Testis (tissue), 3 donors: ENCODE measurements around the gene MAP4K2. TPM values are rescaled to one million over a fixed set of nuclear protein-coding genes. Genes with fewer than 3 reads are reported as not detected.

Source experiments
- DNase-seq: peaks from one replicate; pipeline ENCODE4 v3.0.0-alpha.2; 2019
- H3K27ac ChIP-seq, 2 donors: fragments of 200-600 bp; sonication (generic); one replicate each; pipeline ENCODE4 v1.5.1; 2019
- H3K27me3 ChIP-seq: fragments of 200-600 bp; sonication (generic); one replicate; pipeline ENCODE4 v1.5.1; 2019
- H3K36me3 ChIP-seq: fragments of 200-600 bp; sonication (generic); one replicate; pipeline ENCODE4 v1.5.1; 2017; ENCODE audit warnings: low read depth; ENCODE audit errors: missing control alignments
- H3K4me1 ChIP-seq: fragments of 200-600 bp; sonication (generic); one replicate; pipeline ENCODE4 v1.5.1; 2019
- H3K4me3 ChIP-seq, 2 donors: fragments of 200-600 bp; sonication (generic); one replicate each; pipeline ENCODE4 v1.5.1; 2017 to 2019
- H3K9me3 ChIP-seq: fragments of 200-600 bp; sonication (generic); one replicate; pipeline ENCODE4 v1.5.1; 2017
- CTCF ChIP-seq, 3 experiments: fragments of 450-650 bp in 2 of 3; fragments of 200-600 bp in 1 of 3; sonication (generic) in 1 of 3; IDR thresholded peaks; one replicate each; pipeline ENCODE4 v1.5.1; 2016 to 2019; ENCODE audit warnings: antibody characterized with exemption in 3 of 3, mild to moderate bottlenecking in 2 of 3, moderate library complexity in 1 of 3
- POLR2A ChIP-seq: fragments of 450-650 bp; IDR thresholded peaks from one replicate; pipeline ENCODE4 v1.6.1; 2017; ENCODE audit warnings: antibody characterized with exemption, mild to moderate bottlenecking, moderate library complexity
- WGBS, 2 donors: methylation state at CpG; one replicate each; pipeline ENCODE4 v1.1.5; 2018; 5-methylcytosine and 5-hydroxymethylcytosine counted together
- intact Hi-C: fragments of 100-400 bp; cut with DNase I; formaldehyde crosslinking; loops from one replicate; pipeline ENCODE4 v1.15.1; 2023; ENCODE audit warnings: low total_unique reads
- polyA plus RNA-seq: library from polyadenylated mRNA; stranded (reverse); fragments of 350-450 nt; fragmentation: Illumina TruSeq; extraction: RNeasy Lipid Tissue Mini Kit (QIAGEN cat#74804); gene quantifications from one replicate; pipeline ENCODE4 v1.2.3, GENCODE V29; 2014; ENCODE audit warnings: low read depth, low replicate concordance; ENCODE audit not compliant: insufficient read depth
- total RNA-seq, 2 donors: library from RNA; depleted of rRNA; stranded (reverse); fragments of >200 nt; gene quantifications; one replicate each; pipeline ENCODE4 v1.2.3, GENCODE V29; 2016

Gene MAP4K2
- total and polyA plus RNA-seq, 3 donors from 2014 or later, result 14.9 to 29.8 (median 27.7) TPM

GRCh38 chr11:64759722-64760719, 43.0 kb downstream of the MAP4K2 start, which contains the start of gene PYGM:
Gene PYGM (minus strand): TSS chr11:64759974. CDS start chr11:64759898, 76 bp downstream.
- peak; percentile 83 for DNase-seq
- Histone ChIP-seq H3K27ac (peak within 1 kb of the TSS; percentile 58 to 70), H3K4me1 (peaks cover 62% of the 10 kb centered on the region), H3K4me3 (peak within 1 kb of the TSS; percentile 22 to 31), H3K9me3 (no peaks in the 10 kb centered on the region), H3K27me3 (no peaks in the 10 kb centered on the region), H3K36me3 (no peaks in the 10 kb centered on the region)
- intact Hi-C loops, result no loop called here
- TF ChIP-seq CTCF (IDR thresholded peaks at IDR 0.05), result no peak
- no peak for TF ChIP-seq POLR2A
- WGBS, 2 donors, result 51 to 62% methylated on average over 19 to 24 of the region's 24 CpGs

- H3K9me3 ChIP-seq, result no peaks in the 10 kb centered on the region
- H3K27ac ChIP-seq, result peak overlapping the region; percentile 58 to 70
- H3K36me3 ChIP-seq, result no peaks in the 10 kb centered on the region
- TF ChIP-seq CTCF (IDR thresholded peaks at IDR 0.05) (no peak), POLR2A (no peak)
- peaks cover 65% of the 10 kb centered on the region for H3K4me1 ChIP-seq
- H3K27me3 ChIP-seq, result no peaks in the 10 kb centered on the region
- intact Hi-C loops, result no loop called here
- WGBS, 2 donors, result 51 to 57% methylated on average over 9 to 21 of the region's 21 CpGs
- no peak for DNase-seq
- peak overlapping the region; percentile 22 to 31 for H3K4me3 ChIP-seq
These were observed 43.8 kb downstream of the MAP4K2 start for GRCh38 chr11:64759131-64759721.

- no peaks in the 10 kb centered on the region for H3K9me3 ChIP-seq
- peak overlapping the region; percentile 41 to 58 for H3K27ac ChIP-seq
- peaks cover 61% of the 10 kb centered on the region for H3K4me1 ChIP-seq
- intact Hi-C loops, result no loop called here
- WGBS, 2 donors, result 71 to 87% methylated on average over 9 to 15 of the region's 15 CpGs
- TF ChIP-seq CTCF (IDR thresholded peaks at IDR 0.05) (no peak), POLR2A (no peak)
- no peak overlapping the region for H3K4me3 ChIP-seq
- H3K36me3 ChIP-seq, result no peaks in the 10 kb centered on the region
- no peak for DNase-seq
- no peaks in the 10 kb centered on the region for H3K27me3 ChIP-seq
These were observed 44.5 kb downstream of the MAP4K2 start for GRCh38 chr11:64758330-64759079.

DNA sequence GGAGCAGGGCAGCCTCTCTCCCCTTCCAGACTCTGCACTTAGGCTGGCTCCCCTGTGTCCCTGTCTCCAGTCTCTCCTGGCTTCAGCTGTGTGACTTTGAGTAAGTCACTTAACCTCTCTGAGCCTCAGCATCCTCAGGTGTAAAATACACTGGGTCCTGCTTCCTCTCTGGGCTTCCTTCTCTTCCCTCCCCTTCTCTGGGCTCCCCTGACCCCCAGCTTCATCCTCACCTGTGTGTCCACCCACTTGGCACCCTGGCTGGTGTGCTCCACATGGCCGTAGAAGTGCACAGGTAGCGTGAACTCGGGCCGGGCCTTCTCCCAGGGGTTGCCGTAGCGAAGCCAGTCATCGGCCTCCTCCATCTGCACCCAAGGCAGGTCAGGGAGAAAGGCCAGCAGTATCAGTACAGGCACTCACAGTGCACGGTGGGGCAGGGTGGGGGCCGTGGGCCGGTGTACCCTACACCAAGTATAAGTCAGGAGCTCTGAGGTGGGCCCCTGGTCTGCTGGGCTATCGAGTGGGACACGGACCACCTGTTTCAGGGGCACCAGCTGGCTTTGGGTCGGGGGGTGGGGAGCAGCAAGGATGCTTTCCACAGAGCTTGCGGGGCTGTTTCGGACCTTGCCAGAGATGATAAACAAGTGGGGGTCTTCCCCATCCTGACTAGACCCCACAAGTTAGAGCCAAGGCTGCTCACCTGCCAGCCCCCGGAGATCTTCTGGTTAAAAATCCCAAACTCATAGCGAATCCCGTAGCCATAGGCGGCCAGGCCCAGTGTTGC, 45.3 kb downstream of the MAP4K2 start:
- 80 to 81% methylated on average over 12 to 19 of the region's 19 CpGs for WGBS, 2 donors
- DNase-seq, result no peak
- H3K4me1 ChIP-seq, result peaks cover 53% of the 10 kb centered on the region
- no peaks in the 10 kb centered on the region for H3K36me3 ChIP-seq
- no peaks in the 10 kb centered on the region for H3K9me3 ChIP-seq
- H3K4me3 ChIP-seq, result no peak overlapping the region
- intact Hi-C loops, result no loop called here
- TF ChIP-seq POLR2A (no peak), CTCF (IDR thresholded peaks at IDR 0.05) (no peak)
- no peaks in the 10 kb centered on the region for H3K27me3 ChIP-seq
- no peak overlapping the region for H3K27ac ChIP-seq
